Measurements from ENCODE around the gene RGSL1.

- TF ChIP-seq CTCF (conservative IDR thresholded peaks at IDR 0.05 in 1 of 2, IDR thresholded peaks at IDR 0.05 in 1 of 2; ENCODE audit: low read depth in 1 of 2, low read length in 2 of 2) (no peak), EZH2 (IDR thresholded peaks at IDR 0.05; ENCODE audit: low read length, missing control alignments) (no peak)
Measured at GRCh38 chr1:182533896-182534295, 84.0 kb downstream of the RGSL1 start.

All from fibroblast of lung (primary cell).